HG03342 (cell line): ENCODE measurements around the gene WAPL.

ENCODE experiments used
- ATAC-seq: cut with Tn5 transposase; IDR thresholded peaks from one replicate; pipeline ENCODE4 v1.9.1; 2021; ENCODE audit warnings: mild to moderate bottlenecking, moderate library complexity; ENCODE audit not compliant: unreplicated experiment

Gene WAPL

GRCh38 chr10:86413046-86413728 lies 108.4 kb downstream of the WAPL start:
- peak; percentile 78 for ATAC-seq

DNA sequence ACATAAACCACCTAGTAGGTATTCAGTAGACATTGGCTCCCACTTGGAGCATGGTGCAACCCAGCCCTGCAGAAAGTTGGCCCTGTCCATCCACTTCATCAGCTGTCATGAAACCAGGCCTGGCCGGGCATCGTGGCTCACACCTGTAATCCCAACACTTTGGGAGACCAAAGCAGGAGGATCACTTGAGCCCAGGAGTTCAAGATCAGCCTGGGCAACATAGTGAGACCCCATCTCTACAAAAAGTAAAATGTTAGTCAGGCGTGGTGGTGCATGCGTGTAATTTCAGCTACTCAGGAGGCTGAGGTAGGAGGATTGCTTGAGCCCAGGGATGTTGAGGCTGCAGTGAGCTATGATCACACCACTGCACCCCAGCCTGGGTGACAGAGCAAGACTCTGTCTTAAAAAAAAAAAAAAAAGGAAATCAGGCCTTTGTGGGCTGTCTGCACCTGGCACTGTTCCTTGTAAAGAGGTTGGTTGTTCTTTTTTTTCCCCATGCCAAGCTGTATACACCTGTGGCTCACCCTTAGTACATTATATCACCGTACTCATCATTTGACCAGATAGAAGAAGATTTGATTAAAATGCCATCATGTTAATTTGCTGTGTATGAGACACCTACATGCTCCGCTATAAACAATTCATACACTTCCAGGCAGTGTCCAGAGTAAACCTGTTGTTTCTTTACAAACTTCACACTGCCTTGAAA lies 109.6 kb downstream of the WAPL start:
- no peak for ATAC-seq

- peak; percentile 29 for ATAC-seq
Measured at GRCh38 chr10:86411281-86411841, 110.2 kb downstream of the WAPL start.

GRCh38 chr10:86410542-86411124 lies 111.0 kb downstream of the WAPL start:
- ATAC-seq: no peak

- ATAC-seq: no peak
Measured at GRCh38 chr10:86409183-86409582, 112.4 kb downstream of the WAPL start.

DNA sequence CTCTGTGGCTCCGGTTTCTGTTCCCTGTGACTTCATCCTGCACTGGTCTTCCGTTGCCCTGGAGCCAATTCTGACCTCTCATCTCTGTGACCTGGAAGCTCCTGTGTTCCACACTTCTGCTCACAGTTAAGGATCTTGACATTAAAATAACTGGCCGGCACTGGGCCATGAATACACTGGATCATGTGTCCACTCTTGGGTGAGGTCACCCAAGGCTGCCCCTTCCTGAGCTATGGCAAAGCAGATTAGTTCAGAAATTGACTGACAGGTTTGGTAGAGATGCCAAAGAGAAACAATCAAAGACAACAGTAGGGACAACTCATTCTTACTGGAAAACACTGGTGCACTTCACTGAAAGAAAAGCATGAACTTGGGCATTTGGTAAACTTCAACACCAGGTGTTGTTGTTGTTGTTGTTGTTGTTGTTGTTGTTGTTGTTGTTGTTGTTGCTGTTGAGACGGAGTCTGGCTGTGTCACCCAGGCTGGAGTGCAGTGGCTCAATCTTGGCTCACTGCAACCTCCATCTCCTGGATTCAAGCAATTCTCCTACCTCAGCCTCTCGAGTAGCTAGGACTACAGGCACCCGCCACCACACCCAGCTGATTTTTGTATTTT lies 118.3 kb downstream of the WAPL start:
- no peak for ATAC-seq

GRCh38 chr10:86402283-86402941 lies 119.2 kb downstream of the WAPL start:
- ATAC-seq: no peak

GRCh38 chr10:86401588-86402282 lies 119.9 kb downstream of the WAPL start:
- no peak for ATAC-seq

DNA sequence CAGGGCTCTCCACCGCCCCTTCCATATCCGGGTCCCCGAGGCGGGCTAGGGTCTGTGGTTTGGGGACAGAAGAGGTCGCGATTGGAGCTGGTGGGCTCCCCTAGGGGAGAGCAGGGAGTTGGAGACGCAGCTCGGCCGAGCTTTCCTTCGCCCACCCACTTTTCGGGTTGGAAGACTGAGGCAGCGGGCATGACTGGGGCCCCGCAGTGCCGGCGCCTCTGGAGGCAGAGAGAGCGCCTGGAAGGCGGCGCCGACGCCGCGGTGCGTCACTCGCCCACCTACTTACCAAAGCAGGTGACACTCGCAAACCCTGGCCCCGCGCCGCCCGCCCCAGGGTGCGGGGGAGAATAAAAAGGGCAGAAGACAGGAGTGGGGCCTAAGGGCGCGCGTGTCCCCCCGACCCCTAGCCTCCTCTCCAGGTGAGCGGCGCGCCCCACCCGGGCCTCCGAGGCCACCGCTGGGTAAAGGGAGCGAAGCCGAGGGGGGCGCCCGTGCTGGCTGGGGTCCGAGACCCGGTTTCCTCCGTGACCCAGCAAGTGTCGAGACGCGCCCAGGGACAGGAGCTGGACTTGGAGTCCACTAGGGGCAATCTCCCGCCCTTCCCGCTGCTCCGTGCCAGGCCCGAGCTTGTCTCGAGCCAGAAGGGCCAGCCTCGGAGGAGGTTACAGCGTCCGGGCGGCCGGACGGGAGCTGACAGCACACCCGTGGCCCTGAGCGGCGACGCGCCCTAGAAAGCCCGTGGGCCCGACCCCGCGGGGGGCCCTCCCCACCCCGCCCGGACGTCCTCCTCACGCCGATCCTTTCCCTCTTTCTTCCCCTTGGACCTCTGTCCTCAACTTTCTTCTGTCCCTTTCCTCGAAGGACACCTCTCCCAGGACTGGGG lies 120.6 kb downstream of the WAPL start:
- ATAC-seq: peak; percentile 25

DNA sequence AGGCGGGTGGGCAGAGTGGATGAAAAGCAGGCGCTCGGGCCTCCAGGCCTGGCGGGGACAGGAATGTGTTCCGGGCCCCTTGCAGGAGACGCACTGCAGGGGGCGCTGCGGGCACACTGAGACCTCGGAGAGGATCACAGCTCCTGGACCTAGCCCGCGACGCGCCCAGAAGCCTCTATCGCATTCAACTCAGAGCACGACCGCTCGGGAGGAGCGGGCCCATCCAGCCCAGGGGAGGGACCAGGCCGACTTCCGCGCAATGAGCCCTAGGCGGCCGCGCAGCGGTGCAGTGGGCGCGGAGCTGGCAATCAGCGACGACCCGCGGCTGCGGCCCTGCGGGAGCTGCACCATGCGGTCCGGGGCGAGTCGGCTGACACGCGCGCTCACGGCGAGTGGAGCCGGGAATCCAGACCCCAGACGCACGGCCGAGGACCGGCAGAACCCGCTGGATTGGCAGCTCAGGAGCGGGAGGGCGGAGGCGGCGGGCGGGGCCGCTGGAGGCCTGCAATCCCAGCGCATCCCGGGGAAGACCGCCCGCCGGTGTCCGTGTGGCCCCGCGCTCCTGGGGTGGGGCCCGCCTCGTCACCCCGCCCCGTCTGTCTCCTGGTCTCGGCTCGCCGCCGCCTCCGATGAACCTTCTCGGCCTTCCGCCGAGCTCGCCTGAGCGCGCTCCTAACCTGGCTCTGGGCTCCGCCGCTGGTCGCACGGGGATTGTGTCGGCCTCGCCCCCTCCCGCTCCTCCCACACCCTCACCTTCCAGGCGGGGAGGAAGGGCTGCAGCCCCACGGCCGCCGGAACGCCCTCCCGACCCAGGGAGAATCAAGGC lies 121.5 kb downstream of the WAPL start:
- peak; percentile 91 for ATAC-seq

GRCh38 chr10:86399514-86399878 lies 122.1 kb downstream of the WAPL start:
- no peak for ATAC-seq

DNA sequence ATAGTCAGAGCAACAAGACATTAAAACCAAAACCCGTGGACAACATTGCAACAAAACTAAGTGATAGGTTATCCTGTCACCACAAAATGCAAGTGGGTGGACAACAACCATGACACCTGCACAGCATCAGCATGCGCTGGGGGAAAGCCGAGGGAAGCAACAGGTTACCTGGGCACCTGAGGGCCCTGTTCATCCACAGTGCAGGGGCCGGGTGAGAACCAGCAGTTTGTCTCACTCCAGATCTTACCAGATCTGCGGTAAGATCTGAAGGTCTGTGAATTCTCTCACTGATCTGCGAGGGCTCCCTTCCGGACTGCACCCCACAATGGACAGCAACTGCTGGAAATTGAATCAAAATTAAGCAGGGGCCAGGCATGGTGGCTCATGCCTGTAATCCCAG lies 124.5 kb downstream of the WAPL start:
- ATAC-seq: no peak

DNA sequence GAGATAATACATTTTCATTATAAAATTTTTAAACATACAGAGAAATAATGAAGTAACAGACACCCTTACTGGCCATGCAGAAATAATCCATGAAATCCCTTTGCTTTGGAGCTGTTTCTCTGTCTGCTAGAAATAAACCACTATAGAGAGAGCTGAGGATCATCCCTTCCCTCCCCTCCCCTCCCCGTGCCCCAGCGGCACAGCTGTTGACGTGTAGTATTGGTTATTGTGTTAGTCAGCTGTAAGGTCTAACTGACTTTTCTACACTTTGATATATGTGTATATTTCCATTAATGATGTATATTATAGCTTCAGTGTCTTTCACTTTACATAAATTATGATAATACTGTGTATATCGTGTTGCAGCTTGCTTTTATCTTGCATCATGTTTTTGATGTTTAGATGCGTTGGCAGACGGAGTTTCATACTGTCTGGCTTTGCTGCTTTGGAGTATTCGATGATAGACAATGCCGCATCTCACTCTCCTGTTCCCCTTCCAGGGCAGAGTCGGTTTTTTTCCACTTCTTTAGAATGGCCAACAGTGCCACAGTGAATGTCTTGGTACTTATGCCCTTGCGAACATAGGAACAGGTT lies 127.6 kb downstream of the WAPL start:
- no peak for ATAC-seq

- ATAC-seq: no peak
Measured at GRCh38 chr10:86393362-86393761, 128.2 kb downstream of the WAPL start.

DNA sequence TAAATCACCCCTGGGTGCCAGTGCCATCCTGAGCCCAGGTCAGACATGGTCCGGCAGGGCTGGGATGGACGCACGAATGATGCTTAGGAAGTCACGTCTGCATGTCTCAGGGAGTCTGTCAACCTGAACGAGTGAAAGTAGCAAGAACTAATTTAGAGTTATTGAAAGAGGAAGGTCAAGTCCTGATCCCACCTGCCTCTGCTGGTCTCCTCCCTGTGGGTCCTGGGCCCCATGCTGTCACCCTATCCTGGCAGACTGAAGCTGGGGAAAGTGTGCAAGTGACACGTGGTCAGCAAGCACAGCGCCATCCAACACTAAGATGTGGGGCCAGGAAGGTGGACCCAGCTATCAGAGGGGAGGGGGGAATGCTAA lies 128.9 kb downstream of the WAPL start:
- peak; percentile 38 for ATAC-seq

- ATAC-seq: peak; percentile 17
Measured at GRCh38 chr10:86391986-86392722, 129.4 kb downstream of the WAPL start.

GRCh38 chr10:86391236-86391840 lies 130.3 kb downstream of the WAPL start:
- ATAC-seq: no peak
